BLaER1 (cell line): ENCODE results near the gene MORN5.

Experiments
- H3K27ac ChIP-seq: shearing (Covaris generic); formaldehyde crosslinking; 2 replicates; pipeline ENCODE4 v1.8.1; 2022
- H3K27me3 ChIP-seq: shearing (Covaris generic); formaldehyde crosslinking; 2 replicates; pipeline ENCODE4 v1.8.1; 2022
- H3K36me3 ChIP-seq: shearing (Covaris generic); formaldehyde crosslinking; 2 replicates; pipeline ENCODE4 v1.8.1; 2022
- H3K4me1 ChIP-seq: shearing (Covaris generic); formaldehyde crosslinking; 2 replicates; pipeline ENCODE4 v1.8.1; 2022
- H3K4me2 ChIP-seq: shearing (Covaris generic); formaldehyde crosslinking; 2 replicates; pipeline ENCODE4 v1.8.1; 2022
- H3K4me3 ChIP-seq: shearing (Covaris generic); formaldehyde crosslinking; 2 replicates; pipeline ENCODE4 v1.8.1; 2022
- H3K9ac ChIP-seq: shearing (Covaris generic); formaldehyde crosslinking; 2 replicates; pipeline ENCODE4 v1.8.1; 2022
- H3K9me3 ChIP-seq: shearing (Covaris generic); formaldehyde crosslinking; 2 replicates; pipeline ENCODE4 v1.8.1; 2022
- H4K20me1 ChIP-seq: shearing (Covaris generic); formaldehyde crosslinking; 2 replicates; pipeline ENCODE4 v1.8.1; 2022
- Cebpa-rat ChIP-seq: shearing (Covaris generic); IDR thresholded peaks from 2 replicates; pipeline ENCODE4 v1.8.1; 2022

MORN5 gene

DNA sequence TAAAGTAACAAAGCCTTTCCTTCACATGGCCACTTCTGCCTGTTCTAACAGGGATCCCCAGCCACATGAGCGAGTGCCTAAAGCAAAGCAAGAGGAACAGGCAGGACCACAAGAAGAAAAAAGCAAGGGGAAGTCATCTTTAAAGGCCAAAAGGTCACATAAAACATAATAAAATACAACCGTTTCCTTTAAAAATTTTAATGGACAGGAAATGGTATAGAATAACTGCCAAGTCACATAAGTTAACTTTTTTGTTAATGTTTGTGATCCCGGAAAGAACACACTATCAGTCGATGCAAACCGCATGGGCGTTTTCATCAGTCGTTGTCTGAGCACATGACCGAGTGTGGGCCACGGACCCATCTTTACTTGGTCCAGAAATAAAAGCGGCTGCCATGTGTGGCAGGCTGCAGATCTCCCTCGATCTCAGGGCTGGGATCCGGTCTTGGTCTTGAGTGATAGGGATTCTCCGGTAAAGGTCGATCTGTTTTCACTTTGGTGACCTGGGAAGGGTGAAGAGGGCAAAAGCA, 15.8 kb upstream of the MORN5 start:
- Histone ChIP-seq H3K4me1 (no peaks in the 10 kb centered on the region), H3K36me3 (peaks cover 77% of the 10 kb centered on the region)

DNA sequence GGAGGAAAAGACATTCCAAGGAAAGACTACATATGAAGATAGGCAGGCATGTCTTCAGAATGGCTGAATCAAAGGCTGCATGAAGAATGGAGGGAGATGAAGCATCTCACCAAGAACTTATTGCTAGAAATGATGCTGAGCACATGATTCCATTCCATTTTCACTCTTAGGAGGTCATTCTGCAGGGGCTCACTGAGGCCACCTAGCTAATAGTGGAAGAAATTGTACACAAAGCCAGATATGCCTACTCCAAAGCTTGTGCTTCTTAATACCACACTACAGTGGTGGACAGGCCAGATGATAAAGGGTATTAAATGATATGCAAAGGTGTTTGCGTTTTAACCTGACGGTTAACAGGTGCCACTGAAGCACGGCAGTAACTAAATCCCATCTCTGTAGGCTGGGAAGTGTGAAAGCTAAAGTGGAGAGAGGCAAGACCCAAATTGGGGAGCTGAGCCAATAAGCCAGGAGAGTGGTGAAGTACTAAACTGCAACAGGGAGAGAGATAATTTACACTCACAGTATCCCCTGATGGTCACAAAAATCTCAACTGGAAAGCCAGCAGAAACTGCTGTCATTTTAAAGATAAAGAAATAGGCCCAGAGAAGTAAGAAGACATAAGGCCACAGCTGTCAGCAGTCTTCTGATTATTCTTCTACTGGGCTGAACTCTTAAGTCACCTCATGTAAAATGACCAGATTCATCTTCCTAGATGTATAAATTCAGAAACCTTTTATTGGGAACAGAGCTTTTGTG, 14.7 kb upstream of the MORN5 start:
- H4K20me1 ChIP-seq = peaks cover 40% of the 10 kb centered on the region
- H3K9ac ChIP-seq = no peak overlapping the region
- TF ChIP-seq Cebpa-rat = no peak
- no peaks in the 10 kb centered on the region for H3K27me3 ChIP-seq
- H3K36me3 ChIP-seq = peaks cover 88% of the 10 kb centered on the region
- no peak overlapping the region for H3K27ac ChIP-seq
- H3K4me2 ChIP-seq = no peak overlapping the region
- H3K9me3 ChIP-seq = no peaks in the 10 kb centered on the region
- no peaks in the 10 kb centered on the region for H3K4me1 ChIP-seq
- no peak overlapping the region for H3K4me3 ChIP-seq

More for the DNA sequence above, 15.8 kb upstream of the MORN5 start:
- H3K27ac ChIP-seq = no peak overlapping the region
- H3K27me3 ChIP-seq = no peaks in the 10 kb centered on the region
- peaks cover 29% of the 10 kb centered on the region for H4K20me1 ChIP-seq
- TF ChIP-seq Cebpa-rat = no peak
- no peak overlapping the region for H3K4me3 ChIP-seq
- H3K9me3 ChIP-seq = no peaks in the 10 kb centered on the region
- no peak overlapping the region for H3K9ac ChIP-seq
- no peak overlapping the region for H3K4me2 ChIP-seq

DNA sequence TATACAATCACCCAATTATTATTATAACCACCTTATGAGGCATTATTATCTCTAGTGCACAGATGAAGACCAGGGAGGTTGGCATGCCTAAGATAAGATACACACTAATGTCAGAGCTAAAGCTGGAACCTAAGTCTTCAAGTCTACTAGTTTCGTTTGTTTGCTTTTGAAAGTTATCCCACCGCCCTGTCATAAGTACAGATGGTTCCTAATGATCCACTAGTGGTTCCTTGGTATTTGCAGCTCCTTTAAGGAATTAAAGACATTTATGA, 14.2 kb upstream of the MORN5 start:
- H3K4me1 ChIP-seq = no peaks in the 10 kb centered on the region
- no peak overlapping the region for H3K9ac ChIP-seq
- no peaks in the 10 kb centered on the region for H3K9me3 ChIP-seq
- H3K4me3 ChIP-seq = no peak overlapping the region
- H3K4me2 ChIP-seq = no peak overlapping the region
- no peak overlapping the region for H3K27ac ChIP-seq
- peaks cover 43% of the 10 kb centered on the region for H4K20me1 ChIP-seq
- H3K36me3 ChIP-seq = peaks cover 93% of the 10 kb centered on the region
- no peak for TF ChIP-seq Cebpa-rat
- H3K27me3 ChIP-seq = no peaks in the 10 kb centered on the region

DNA sequence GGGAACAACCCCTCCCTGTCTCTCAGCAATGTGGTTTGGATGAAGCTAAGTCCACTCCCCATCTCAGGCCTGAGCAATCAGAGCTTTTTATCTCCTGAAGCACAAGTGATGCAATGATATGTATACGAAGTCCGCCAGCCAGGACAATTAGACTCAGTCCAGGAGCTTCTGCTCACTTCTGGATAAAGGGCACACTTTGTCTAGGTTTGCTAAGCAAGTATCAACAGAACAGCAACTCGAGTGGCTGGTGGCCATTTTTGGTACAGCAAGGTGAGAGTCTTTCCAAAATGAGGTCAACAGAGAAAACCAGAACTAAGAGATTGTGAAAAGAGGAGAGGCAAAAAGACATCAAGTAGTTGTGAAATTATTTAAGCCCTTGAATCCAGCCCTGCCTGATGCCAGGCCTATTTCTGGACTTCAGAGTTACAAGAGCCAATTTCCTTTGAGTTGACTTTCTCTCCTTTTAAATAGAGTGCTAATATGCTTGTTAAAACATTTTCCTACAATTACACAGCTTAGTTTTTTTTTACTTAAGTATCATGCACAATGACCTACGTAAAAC, 8.4 kb upstream of the MORN5 start:
- Histone ChIP-seq H3K27me3 (no peaks in the 10 kb centered on the region), H3K9me3 (no peaks in the 10 kb centered on the region), H3K4me2 (no peak overlapping the region), H3K36me3 (peaks cover 75% of the 10 kb centered on the region), H3K4me1 (peaks cover 5% of the 10 kb centered on the region; the same call in 1 of the 2 replicates), H4K20me1 (peaks cover 72% of the 10 kb centered on the region), H3K9ac (no peak overlapping the region), H3K4me3 (no peak overlapping the region), H3K27ac (no peak overlapping the region)
- TF ChIP-seq Cebpa-rat = no peak

DNA sequence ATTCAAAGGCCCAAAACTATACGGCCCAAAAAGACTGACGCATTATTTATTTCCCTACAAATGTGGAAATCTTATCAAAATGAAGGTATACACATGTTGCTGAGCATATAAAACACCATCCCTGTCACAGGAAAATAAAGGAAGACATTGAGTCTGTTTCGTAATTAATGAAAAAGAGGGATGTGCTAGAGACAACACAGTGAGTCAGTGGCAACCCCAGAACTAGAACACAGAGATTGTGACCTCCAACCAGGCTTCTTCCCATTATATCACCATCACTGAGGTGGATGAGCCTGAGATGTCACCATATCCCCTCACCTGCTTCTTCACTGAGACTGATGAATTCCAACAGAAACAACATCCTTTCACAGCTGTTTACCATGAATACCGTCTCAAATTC, 3.9 kb upstream of the MORN5 start:
- Histone ChIP-seq H3K9me3 (no peaks in the 10 kb centered on the region), H3K4me2 (no peak overlapping the region), H3K4me1 (peaks cover 28% of the 10 kb centered on the region), H3K27me3 (no peaks in the 10 kb centered on the region), H3K27ac (no peak overlapping the region), H3K9ac (no peak overlapping the region), H3K36me3 (peaks cover 32% of the 10 kb centered on the region), H3K4me3 (no peak overlapping the region), H4K20me1 (peaks cover 61% of the 10 kb centered on the region)
- TF ChIP-seq Cebpa-rat = no peak

DNA sequence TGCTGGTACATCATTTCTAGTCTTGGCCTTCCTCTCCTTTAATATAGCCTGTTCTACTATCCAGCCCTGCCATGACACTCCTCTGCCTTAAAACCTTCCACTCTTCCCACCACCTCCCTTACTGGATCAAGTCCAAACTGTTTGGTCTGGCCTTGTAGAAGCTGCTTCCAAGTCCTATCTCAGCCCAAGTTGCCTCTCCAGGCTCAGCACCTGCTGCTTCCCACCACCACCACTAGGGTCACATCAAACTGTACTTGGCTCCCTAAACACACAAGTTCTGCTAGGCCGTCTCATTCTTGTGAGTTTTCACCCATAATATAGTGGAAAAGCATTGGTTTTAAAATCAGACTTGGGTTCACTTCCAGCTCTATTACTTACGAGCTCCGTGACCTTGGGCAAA, 1.5 kb upstream of the MORN5 start:
- no peak overlapping the region for H3K4me3 ChIP-seq
- H3K27me3 ChIP-seq = no peaks in the 10 kb centered on the region
- peaks cover 15% of the 10 kb centered on the region; the same call in 1 of the 2 replicates for H3K9me3 ChIP-seq
- peaks cover 9% of the 10 kb centered on the region; the same call in 1 of the 2 replicates for H3K36me3 ChIP-seq
- H3K27ac ChIP-seq = no peak overlapping the region
- no peak overlapping the region for H3K9ac ChIP-seq
- H3K4me2 ChIP-seq = peak overlapping the region; percentile 85
- H3K4me1 ChIP-seq = peaks cover 28% of the 10 kb centered on the region
- peaks cover 47% of the 10 kb centered on the region for H4K20me1 ChIP-seq
- no peak for TF ChIP-seq Cebpa-rat

DNA sequence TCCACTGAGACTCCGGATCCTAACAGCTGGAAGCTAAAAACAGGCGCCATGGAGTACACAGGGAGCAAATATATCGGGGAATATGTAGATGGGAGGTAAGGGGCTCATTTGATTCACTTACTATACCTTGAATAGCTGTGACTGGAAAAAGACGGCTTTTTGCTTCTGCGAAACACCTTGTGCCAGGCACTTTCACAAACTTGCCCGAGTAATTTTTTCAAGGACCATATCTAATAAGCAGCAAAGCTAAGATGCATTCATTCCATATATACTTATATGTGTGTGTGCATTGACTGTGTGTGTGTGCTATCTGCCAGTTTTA, 178 bp downstream of the MORN5 start:
- no peaks in the 10 kb centered on the region for H3K27me3 ChIP-seq
- H3K27ac ChIP-seq = no peak overlapping the region
- TF ChIP-seq Cebpa-rat = no peak
- peaks cover 28% of the 10 kb centered on the region for H3K4me1 ChIP-seq
- no peak overlapping the region for H3K9ac ChIP-seq
- peaks cover 30% of the 10 kb centered on the region for H4K20me1 ChIP-seq
- peaks cover 5% of the 10 kb centered on the region; the same call in 1 of the 2 replicates for H3K36me3 ChIP-seq
- peaks cover 15% of the 10 kb centered on the region; the same call in 1 of the 2 replicates for H3K9me3 ChIP-seq
- H3K4me2 ChIP-seq = peak overlapping the region; percentile 85
- H3K4me3 ChIP-seq = peak overlapping the region; percentile 85

DNA sequence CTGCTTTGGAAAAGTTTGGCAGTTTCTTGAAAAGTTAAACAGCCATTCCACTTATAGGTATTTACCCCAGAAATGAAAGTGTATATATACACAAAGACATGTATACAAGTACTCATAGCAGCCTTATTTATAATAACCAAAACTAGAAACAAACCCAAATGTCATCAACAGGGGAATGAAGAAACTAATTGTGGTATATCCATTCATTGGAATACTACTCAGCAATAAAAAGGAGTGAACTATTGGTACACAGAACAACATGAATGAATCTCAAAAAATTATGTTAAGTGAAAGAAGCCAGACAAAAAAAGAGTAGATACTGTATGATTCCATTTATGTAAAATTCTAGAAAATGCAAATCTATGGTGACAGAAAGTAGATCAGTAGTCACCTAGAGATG, 2.7 kb downstream of the MORN5 start:
- H3K4me3 ChIP-seq = no peak overlapping the region
- H3K4me1 ChIP-seq = peaks cover 23% of the 10 kb centered on the region
- no peak overlapping the region for H3K9ac ChIP-seq
- no peak overlapping the region for H3K27ac ChIP-seq
- H3K27me3 ChIP-seq = no peaks in the 10 kb centered on the region
- no peak overlapping the region for H3K4me2 ChIP-seq
- H3K36me3 ChIP-seq = no peaks in the 10 kb centered on the region
- H3K9me3 ChIP-seq = peaks cover 15% of the 10 kb centered on the region; the same call in 1 of the 2 replicates
- no peak for TF ChIP-seq Cebpa-rat
- peaks cover 6% of the 10 kb centered on the region; the same call in 1 of the 2 replicates for H4K20me1 ChIP-seq

DNA sequence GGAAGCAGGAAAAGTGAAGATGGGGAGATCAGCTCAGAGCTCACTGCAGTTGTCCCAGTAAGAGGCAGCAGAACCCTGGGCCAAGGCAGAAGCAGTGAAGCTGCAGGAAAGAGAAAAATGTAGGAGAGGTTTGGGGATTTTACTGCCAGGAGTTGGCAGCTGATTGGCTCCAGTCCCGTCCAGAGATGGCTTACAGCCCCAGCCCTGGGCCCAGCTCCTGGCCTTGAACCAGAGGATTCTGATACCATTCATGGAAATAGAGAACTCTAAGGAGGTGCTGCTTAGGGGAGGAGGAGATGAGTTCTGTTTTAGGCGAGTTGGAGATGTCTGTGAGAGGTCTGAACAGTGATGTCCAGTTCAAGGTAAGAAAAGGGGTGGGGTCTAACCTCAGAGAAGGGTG, 4.6 kb downstream of the MORN5 start:
- Histone ChIP-seq H3K27me3 (no peaks in the 10 kb centered on the region), H3K9ac (no peak overlapping the region), H3K4me1 (peaks cover 9% of the 10 kb centered on the region; the same call in 1 of the 2 replicates), H3K9me3 (peaks cover 15% of the 10 kb centered on the region; the same call in 1 of the 2 replicates), H3K36me3 (no peaks in the 10 kb centered on the region), H4K20me1 (no peaks in the 10 kb centered on the region), H3K4me2 (no peak overlapping the region), H3K27ac (no peak overlapping the region), H3K4me3 (no peak overlapping the region)
- no peak for TF ChIP-seq Cebpa-rat

DNA sequence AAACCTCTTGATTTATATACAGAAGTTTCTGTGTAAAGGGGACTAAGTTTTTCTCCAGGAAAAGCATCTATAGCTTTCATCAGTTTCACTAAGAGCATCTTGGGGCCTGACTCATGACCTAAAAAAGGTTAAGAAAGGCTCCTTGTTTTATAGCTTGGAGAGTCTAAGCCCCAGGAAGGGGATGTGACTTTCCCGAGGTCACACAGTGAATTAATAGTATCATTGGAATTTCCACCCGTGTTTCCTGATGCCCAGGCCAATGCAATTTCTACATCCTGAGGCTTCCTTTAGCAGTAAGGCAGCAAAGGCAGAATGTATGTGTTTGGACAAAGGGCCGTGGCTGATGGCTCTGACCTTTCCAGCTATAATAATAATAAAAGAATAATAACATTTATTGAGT, 8.6 kb downstream of the MORN5 start:
- TF ChIP-seq Cebpa-rat = no peak
- Histone ChIP-seq H3K36me3 (no peaks in the 10 kb centered on the region), H3K4me2 (no peak overlapping the region), H3K4me3 (no peak overlapping the region), H3K9ac (no peak overlapping the region), H3K4me1 (no peaks in the 10 kb centered on the region), H3K27ac (no peak overlapping the region), H3K27me3 (no peaks in the 10 kb centered on the region), H4K20me1 (no peaks in the 10 kb centered on the region), H3K9me3 (no peaks in the 10 kb centered on the region)
